ENCODE results near the gene MTRR.

The MTRR gene

DNA sequence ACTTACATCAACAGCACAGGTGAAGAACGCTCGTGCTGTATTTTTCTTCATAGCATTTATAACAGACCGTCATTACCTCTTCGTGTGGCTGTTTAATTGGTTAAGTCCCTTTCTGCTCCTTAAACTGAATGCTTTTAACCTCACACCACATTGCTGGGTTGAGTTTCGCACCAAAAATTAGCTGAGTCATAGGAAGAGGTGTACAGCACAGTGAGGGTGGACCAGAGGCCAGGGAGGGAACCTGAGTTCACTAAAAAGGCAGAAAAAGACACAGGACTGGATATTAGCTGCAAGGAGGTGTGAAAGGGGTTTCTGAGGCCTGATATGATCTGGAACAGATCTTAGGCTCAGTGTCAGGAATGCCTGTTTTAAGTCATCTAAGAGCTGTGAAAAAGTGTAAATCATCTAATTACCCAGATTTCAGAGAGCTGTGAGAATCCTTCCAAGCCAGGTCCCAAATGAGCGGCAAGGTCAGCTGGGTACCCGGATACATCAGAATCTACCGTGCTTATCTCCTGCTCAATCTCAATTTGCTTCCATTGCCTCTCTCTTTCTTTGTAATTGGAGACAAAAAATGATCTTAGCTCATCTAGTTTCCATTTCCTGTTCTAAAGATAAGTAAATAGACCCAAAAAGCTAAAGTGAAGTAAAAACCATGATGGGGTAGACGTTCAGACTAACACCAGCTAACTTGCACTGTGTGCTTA is 10.9 kb upstream of the MTRR start:
- DNase-seq, result no peak

DNA sequence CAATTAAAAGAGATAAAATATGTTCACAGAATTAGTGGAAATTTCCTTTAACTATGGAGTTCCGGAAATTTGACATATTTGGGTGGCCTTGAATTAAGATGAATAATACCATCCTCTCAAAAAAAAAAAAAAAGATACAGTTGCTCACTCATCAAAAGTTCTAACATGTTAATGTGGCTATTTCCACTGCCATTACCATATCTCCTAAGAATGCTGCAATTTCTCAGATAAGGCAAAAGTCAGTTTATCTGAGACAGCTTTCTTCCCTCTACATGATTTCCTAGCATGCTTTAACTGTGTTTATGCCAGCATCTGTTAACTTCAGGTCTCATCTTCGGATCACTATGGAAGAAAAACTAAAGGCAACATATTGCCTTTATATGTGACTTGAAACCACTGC is 2.8 kb upstream of the MTRR start:
- DNase-seq, result peak; percentile 38

DNA sequence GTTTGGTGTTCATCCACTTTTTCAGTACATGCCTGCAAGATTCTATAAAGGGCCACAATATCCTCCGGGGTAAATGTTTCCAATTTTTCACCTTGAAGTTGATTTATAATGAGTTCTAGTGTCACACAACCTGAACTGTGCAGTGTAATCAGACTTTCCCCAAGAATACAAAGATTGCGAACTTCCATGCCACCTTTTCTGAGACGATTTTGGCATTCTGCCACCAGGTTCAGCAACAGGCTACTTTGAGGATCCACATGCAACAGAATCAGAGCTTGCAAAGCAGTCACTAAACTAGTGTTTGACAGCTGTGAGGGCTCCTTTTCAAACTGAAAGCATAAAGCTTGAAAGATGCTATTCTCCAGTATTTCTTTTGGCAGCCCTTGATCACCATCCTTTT is 1.7 kb upstream of the MTRR start:
- DNase-seq, result no peak

DNA sequence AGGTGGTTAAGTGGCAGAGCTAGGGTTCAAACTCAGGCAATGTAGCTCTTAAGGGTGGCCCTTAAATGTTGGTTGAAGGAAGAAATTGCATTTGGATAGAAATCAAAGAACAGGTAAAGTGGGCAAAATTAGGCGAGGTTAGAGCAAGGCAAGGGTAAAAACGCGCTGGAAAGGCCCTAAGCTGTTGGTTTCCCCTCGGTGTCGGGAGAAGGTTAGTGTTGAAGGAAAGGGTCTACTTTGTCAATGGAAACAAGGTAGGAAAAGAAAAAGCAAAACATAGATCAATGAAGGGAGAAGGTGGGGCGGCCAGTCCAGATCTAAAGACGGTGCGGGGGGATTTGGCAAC is 548 bp upstream of the MTRR start:
- DNase-seq, result peak; percentile 68

DNA sequence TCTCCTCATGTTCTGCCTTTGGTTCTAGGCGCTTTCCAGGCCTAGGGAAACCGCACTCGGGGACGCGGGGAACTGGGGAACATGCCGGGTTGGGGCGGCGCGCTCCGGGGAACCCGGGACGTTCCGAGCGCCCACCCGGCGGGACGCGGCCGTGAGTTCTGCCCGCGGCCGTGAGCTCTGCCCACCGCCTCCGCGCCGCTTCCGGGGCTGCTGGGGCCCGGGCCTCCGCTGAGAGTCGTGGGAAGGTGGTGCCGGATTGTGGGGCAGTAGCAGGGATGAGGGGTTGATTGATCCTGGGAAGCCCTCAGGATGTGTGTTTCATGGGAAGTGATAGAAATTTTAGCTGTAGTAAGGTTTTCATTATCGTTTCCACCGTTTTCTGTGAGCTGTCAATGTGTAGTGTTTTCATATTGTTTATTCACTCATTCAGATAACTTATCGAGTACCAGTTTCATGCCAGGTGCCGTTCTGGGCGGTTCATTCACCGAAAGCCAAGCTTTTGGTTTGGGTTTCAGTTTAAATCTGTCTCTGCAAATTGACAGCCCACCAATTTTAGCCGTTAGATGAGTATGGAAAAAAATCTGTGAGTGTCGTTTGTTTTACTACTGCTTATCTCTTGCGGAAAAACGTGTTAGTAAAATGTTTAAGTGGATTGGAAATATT is 657 bp downstream of the MTRR start:
- peak; percentile 18 for DNase-seq

DNA sequence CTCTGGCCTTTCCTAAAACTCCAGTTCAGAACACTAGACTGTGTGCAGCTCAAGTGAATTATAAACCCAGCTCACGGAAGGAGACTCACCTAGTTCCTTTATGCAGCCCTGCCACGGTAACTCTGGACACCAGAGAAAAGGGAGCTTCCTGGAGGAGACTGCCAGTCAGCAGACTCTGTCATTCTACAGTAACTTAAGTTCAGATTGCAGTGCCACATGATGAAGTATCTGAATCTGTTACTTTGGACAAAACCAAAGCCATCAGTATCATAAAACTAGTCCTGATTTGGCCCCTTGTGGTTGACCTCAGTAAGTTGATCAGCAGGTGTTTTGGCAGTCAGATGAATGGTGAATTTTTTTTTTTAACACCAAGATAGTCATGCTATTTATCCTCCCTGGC is 2.7 kb downstream of the MTRR start:
- DNase-seq, result no peak

DNA sequence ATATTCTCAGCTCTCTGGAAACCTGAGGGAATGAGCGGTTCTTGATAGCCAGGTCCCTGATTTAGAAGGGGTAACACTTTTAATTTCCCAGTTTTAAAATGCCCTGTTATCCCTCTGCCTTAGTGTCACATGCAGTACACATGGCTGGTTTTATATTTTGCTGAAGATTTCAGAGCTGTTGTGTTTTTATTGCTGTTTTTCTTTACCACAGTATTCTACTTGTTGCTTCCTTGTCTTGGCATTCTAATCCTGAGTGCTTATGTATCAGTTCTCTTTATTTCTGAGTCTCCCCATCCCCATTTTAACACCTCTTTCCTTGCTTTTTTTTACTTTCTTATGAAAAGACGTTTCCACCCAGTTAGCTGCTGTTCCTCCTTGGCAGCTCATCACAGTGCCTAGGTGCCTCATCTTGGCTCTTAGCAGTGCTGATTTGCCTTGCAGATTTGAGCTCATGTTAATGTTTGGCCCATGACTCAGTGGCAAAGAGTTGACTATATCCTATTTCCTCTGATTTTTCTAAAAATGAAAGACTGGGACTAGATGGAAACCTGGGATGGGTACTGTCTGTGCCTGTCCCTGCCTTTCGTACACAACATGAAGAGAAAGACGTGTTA is 3.7 kb downstream of the MTRR start:
- DNase-seq, result no peak

DNA sequence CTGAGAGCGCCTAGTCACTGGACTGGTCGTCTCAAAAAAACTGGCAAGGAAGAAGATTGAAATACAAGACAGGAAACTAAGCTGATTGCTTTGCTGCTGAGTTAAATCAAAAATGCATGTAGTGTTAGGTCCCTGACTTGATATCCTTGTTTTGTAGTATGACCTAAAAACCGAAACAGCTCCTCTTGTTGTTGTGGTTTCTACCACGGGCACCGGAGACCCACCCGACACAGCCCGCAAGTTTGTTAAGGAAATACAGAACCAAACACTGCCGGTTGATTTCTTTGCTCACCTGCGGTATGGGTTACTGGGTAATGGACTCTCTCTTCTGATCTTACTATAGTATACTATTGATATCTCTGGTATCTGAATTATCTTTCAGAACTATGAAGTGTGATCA is 4.3 kb downstream of the MTRR start:
- DNase-seq, result no peak

DNA sequence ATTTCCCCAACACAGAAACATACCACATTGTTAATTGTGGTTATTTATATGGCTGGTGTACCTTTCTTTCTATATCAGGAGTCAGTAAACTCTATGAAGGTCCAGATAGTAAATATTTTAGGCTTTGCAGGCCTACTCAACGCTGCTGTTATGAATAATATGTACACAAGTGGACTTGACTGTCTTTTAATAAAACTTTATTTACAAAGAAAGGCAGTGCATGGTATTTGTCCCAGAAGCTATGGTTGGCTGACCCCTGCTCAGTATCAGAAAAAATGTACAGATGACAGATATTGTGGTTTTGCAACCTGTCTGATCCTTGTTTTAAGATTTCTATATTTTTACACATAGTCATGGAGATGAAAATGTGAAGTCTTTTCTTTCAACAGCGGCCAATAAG is 5.7 kb downstream of the MTRR start:
- no peak for DNase-seq

DNA sequence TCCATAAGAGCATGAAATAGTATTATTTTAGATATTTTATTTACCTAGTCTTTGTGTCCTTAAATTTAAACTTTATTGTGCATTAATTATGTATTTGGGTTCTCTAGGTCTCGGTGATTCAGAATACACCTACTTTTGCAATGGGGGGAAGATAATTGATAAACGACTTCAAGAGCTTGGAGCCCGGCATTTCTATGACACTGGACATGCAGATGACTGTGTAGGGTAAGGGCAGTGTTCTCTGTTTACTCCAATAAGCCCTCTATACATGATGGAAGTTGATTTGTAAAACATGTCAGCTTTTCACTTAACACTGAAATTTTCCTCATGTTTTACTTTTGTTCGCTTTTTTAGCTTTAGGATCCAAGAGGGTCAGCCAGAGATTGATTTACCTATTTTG is 6.2 kb downstream of the MTRR start:
- no peak for DNase-seq

DNA sequence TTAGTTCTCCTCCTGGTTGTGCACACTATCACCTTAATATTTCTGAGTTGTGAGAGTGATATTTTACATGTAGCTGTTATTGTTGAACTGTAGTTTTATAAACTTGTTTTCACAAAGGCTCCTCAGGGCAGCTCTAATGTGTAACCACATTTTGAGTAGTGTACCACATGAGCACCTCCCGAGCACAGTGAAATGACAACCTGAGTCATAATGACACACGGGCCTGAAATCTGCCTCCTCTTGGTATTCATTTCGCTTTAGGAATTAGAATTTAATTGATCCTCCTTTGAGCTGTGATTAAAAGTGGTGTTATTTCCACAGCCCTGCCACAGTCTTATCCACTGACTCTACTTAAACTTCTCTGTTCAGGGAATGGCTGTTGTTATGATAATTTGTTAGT is 7.9 kb downstream of the MTRR start:
- no peak for DNase-seq

DNA sequence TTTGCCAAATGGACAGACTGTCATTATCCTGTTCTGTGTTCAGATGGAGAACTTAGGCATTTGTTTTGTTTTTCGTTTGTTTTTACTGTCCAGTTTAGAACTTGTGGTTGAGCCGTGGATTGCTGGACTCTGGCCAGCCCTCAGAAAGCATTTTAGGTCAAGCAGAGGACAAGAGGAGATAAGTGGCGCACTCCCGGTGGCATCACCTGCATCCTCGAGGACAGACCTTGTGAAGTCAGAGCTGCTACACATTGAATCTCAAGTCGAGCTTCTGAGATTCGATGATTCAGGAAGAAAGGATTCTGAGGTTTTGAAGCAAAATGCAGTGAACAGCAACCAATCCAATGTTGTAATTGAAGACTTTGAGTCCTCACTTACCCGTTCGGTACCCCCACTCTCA is 8.9 kb downstream of the MTRR start:
- no peak for DNase-seq

DNA sequence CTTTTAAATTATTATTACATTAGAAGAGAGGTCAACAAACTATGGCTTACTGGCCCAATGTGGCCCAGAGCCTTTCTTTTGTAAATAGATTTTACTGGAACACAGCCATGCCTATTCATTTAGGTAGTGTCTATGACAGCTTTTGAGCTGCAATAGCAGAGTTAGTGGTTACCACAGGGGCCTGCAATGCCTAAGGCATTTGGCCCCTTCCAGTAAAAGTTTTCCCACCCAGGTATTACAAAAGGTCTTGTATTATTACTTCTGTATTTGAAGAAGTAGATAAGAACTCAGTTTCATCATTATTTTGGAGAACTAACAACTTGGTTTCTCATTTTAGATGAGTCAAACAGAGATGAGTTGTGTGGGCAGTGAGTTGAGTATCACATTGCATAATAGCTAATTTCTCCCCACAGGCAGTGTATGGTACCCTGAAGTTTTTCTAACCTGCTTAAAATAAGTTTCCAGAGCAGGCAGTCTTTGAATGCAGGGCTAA is 9.5 kb downstream of the MTRR start:
- peak; percentile 6 for DNase-seq

DNA sequence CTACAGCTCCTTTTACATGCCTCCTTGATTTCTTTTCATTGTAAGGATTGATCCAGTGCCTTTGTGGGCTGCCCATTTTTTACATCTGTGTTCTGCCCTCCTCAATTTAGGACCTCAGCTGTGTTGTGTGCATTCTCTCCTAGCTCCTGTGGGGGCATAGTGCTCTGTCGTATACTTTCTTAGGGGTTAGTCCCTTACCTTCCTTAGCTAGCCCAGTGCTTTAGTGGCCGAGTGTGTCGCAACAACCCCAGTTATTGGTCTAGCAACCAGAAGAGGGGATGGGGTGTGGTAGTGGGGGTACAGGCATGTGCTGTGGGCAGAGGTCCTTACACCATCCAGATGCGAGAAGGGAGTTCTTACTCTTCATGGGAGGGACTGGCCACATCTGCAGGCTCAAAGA is 12.1 kb downstream of the MTRR start:
- DNase-seq, result no peak

DNA sequence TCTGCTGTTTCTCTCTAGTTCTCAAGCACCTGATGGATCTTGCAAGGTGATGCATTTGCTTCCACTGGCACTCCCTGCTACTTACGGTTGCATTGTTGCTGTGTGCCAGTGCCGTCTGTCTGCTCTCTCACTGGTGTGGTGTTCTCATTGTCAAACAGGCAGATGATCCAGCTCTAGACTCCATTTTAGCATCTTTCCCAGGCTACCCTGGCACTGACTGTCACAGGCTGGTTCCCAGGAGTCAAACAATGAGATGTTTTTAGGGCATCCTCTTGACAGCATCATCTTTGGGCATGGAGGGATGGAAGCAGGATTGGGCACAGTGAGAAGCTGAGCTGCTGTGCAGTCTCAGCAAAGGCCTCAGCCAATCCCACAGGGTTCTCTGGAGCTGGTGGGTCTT is 12.9 kb downstream of the MTRR start:
- no peak for DNase-seq

DNA sequence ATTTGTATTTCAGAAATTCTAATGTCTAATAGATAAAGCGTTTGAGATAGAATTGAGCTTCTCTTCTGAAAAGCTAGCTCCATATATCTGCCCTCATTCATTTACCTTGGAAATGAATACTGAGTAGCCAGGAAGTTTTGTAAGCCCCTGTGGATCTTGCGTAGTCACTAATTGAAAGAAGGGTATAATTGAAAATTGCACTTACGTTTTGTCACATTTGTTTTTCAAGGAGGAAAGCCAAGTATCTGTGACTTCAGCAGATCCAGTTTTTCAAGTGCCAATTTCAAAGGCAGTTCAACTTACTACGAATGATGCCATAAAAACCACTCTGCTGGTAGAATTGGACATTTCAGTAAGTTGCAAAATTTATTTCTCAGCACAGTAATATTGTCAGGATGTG is 14.0 kb downstream of the MTRR start:
- DNase-seq, result no peak

DNA sequence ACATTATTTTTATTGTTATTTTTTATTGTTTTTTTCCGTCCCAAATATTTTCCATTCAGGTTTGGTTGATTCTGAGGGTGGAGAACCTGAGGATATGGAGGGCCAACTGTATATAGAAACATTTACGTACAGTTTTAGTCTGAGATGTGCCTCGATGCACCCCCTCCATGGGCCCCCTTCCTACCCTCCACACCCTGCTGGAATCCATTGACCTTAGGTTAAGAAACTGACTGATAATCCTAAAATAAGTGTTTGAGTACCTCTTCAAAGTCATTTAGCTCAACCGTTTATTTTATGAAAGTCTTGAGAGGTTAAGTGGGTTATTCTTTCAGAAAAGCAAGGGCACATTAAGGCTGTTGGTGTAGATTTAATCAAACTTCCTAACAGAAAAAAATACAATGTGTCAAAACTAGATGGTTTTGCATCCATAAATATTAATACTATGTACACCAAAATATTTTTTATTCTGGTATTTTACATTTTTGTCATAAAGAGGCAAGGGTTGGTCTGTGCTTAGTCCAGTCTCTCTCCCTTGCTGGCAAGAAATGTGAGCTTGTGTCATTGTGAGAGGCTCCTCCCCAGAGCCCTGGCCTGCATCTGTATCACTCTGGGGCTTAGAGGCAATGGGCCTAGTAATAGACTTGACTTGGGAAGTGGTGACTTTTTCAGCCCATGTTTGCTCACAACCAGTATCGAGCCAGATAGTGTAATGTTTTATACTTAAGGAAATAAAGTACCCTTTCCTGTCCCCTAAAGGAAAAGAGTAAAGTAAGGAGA is 15.7 kb downstream of the MTRR start:
- DNase-seq, result no peak

DNA sequence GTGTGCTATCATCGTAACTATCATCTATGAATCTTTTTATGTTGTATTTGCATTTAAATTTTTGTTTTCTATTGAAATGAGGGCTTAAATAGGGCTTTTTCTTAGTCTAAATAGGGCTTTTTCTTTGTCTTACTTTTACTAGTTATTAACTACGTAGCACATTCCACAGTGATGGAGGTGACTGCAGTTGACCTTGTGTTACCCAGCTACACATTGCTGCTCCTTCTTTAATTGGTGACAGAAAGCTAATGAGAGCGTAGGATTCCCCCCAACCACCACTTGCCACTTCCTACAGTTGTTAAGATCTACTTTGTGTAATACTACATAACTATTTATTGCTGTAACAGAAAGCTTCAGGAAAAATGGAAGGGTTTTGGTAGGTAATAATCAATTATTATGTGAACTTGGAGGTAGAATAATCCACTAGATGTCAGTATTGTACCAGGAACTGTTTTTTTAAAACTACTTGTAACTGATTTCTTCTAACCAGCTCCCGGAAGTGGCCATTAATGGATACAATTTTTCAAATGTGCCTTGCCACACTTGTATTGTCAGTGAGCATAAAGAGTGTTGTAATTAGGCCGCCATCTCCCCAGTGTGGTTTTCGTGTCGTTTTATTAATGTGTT is 18.0 kb downstream of the MTRR start:
- peak; percentile 63 for DNase-seq

DNA sequence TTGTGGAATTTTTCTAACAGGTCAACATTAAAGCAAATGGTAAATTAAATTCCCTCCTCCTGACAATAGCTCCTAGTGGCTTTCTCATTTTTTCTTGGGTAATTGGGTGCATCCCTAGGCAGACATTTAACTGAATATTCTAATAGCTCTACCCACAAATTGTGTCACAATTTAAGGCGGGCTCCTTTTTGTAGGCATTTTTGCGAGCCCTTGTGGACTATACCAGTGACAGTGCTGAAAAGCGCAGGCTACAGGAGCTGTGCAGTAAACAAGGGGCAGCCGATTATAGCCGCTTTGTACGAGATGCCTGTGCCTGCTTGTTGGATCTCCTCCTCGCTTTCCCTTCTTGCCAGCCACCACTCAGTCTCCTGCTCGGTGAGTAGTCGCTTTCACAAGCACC is 20.0 kb downstream of the MTRR start:
- DNase-seq, result no peak

DNA sequence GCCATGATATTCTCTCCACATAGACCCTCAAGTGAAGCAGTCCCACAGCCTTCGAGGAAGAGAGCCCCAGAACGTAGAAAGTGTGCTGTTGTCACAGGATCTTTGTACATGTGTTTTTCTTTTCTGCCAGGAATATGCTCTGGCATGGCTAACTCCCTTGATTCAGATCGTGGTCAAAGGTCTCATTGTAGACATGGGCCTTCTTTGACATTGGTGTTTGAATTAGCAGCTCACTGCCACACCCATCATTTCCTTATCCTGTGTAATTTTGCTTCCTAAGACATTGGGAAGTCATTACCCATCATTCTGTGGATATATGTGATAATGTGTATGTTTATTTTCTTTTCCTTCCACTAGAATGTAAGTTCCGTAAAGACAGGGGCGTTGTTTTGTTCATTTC is 25.5 kb downstream of the MTRR start:
- no peak for DNase-seq

DNA sequence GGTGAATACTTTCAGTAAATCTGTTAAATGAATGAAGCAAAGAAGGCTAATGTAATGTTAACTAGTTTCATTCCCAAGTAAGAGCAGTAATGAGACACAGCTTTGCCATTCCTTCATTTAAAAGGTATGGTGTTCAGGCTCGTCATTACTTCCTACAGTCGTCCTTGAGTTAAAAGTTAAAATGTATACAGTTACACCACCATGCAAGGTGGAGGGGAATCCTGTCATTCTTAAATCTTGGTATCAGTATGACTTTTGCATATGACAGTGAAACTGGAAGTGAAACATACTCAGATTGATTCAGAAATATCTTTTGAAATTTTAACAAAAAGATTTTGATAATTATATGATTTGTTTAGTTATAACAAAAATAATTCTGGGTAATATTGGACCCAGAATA is 25.9 kb downstream of the MTRR start:
- no peak for DNase-seq

DNA sequence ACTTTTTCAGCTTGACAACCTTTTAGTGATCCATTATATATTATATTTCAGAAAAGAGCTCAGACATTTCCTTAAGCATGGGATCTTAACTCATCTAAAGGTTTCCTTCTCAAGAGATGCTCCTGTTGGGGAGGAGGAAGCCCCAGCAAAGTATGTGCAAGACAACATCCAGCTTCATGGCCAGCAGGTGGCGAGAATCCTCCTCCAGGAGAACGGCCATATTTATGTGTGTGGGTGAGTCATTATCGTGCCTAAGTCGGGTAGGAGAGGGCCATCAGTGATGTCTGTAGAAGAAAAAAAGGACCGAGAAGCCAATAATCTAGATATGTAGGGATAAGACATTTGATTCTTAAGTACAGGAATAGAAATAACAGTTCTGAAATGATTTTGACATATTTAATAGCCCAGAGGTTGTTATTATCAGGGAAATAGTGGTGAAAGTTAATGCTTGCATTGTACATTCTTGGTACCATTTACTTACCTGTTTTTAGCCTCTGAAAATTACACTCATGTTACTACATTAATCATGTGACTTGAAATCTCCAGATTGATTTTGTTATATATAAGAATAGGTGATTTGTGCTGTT is 28.2 kb downstream of the MTRR start:
- DNase-seq, result peak; percentile 58

DNA sequence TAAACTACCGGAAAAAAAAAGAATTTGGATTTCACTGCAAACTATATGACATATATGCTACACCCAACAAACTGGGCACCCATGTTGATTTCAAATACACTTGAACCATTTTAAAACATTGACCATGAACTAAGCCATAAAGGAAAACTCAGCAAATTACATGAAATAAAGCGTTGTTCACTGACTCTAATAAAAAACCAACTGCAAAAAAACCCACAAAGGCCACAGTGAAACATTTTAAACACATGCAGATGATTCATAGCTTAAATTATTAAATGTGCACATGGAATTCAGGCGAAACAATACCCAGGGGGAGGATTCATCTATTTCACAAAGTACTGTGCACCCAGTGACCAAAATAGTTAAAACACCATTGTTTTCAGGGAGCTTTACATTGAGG is 33.3 kb downstream of the MTRR start:
- no peak for DNase-seq

Data from OCI-M1 (cell line).